NT2/D1 (cell line): ENCODE results near the gene RPS6KA3.

Experiments
- SUZ12 ChIP-seq: IDR thresholded peaks from 2 replicates; pipeline ENCODE4 v1.6.1; 2011; ENCODE audit not compliant: insufficient read length, insufficient read depth; ENCODE audit errors: extremely low read depth
- YY1 ChIP-seq: IDR thresholded peaks from 2 replicates; pipeline ENCODE4 v1.6.1; 2011; ENCODE audit not compliant: insufficient read length, insufficient read depth
- ZNF274 ChIP-seq: IDR thresholded peaks from 2 replicates; pipeline ENCODE4 v1.6.1; 2011; ENCODE audit warnings: mild to moderate bottlenecking, low read depth, low read length

DNA sequence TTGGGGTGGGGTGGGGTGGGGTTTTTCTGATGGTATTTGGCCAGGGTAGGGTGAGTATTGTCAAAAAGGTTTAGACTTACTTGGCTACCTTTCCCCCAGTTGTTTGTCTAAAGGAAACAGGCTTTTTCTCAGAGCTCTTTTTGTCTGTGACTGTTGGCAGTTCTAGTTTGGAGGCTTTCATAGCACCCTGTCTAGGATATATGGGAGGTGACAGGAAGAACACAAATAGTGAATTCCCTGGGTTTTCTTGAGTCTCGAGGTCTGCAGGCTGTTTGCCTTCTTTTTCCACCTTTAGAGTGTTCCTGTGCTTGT, 13.5 kb downstream of the RPS6KA3 start:
- TF ChIP-seq YY1 (no peak), SUZ12 (no peak), ZNF274 (no peak)
